Lower lobe of right lung (tissue), 2 donors: Measurements from ENCODE around the gene RMI2. TPM values are rescaled to one million over a fixed set of nuclear protein-coding genes. Genes with fewer than 3 reads are reported as not detected.

Experiments
- ATAC-seq, 2 donors: fragments of 200-7000 bp; cut with Tn5 transposase; one replicate each; pipeline ENCODE4 v1.9.1; 2020 to 2022; ENCODE audit warnings: mild to moderate bottlenecking in 2 of 2, moderate library complexity in 2 of 2
- DNase-seq: peaks from one replicate; pipeline ENCODE4 v3.0.0-alpha.2; 2020
- H3K27ac ChIP-seq: fragments of 200-600 bp; one replicate; pipeline ENCODE4 v1.8.0; 2022
- H3K27me3 ChIP-seq: fragments of 200-600 bp; one replicate; pipeline ENCODE4 v1.8.0; 2022; ENCODE audit warnings: low read depth
- H3K36me3 ChIP-seq: fragments of 200-600 bp; one replicate; pipeline ENCODE4 v1.8.0; 2022; ENCODE audit warnings: mild to moderate bottlenecking
- H3K4me1 ChIP-seq: fragments of 200-600 bp; one replicate; pipeline ENCODE4 v1.8.0; 2022
- H3K4me3 ChIP-seq: fragments of 200-600 bp; one replicate; pipeline ENCODE4 v1.8.0; 2022; ENCODE audit warnings: mild to moderate bottlenecking
- H3K9me3 ChIP-seq: fragments of 200-600 bp; one replicate; pipeline ENCODE4 v1.8.0; 2022
- intact Hi-C: fragments of 100-400 bp; cut with DNase I; formaldehyde crosslinking; loops from one replicate; pipeline ENCODE4 v1.11.0; 2022
- total RNA-seq: library from RNA; stranded (reverse); fragmentation: NEBNext Ultra II Directional; extraction: Animal tissue kit (Norgen Biotek cat#: 25700); gene quantifications from one replicate; pipeline ENCODE4 v1.2.1, GENCODE V29; 2021
- TF ChIP-seq, protein P1 (sequence below): fragments of 200-600 bp; IDR thresholded peaks from one replicate; pipeline ENCODE4 v1.8.0; 2022; ENCODE audit warnings: antibody characterized with exemption, mild to moderate bottlenecking
- donor health status: DM: no; HTN: yes; CAD: no; lungs with severe emphysema.

RMI2 gene
- total RNA-seq, 1 donor from 2014 or later = 1.7 TPM

DNA sequence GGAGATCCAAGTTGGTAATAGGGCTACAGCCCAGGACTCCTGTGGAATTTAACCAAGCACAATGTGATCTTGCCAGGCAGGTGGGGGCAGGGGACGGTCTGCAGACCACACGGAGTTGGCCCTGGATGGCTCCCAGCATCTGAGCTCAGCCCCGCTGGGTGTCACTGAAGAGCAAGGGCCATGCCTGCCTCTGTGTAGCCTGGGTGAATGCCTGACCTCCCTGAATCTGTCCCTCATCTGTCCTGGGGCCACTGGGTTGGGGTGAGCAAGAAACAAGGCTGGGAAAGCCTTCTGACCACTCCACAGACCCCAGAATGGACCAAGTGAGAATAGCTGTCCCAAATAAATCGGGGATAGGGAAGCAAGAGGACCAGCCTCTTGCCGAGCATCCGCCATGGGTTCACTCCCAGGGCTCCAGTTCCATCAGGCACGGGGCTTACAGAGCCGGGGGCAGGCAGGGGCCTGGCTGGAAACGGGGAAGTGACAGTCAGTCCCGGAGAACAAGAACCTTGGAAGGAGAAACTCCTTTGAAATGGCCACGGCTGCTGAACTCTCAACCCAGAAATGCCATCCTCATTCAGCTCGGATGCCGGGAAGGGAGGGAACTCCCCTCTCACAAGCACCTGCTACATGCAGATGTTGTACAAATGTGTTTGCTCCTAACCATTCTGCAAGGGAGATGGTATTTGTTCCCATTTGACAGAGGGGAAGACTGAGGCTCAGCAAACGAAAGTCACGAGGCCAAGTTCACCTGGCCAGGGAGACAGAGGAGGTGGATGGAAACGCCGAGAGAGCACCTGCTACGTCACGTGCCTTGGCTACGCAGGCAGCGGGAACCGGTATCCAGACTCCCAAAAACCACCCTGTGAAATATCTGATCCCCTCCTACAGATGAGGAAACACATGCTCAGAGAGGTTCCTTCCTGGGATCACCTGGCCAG is 50.0 kb downstream of the RMI2 start:
- intact Hi-C loops = no loop called here
- TF ChIP-seq, protein P1, sequence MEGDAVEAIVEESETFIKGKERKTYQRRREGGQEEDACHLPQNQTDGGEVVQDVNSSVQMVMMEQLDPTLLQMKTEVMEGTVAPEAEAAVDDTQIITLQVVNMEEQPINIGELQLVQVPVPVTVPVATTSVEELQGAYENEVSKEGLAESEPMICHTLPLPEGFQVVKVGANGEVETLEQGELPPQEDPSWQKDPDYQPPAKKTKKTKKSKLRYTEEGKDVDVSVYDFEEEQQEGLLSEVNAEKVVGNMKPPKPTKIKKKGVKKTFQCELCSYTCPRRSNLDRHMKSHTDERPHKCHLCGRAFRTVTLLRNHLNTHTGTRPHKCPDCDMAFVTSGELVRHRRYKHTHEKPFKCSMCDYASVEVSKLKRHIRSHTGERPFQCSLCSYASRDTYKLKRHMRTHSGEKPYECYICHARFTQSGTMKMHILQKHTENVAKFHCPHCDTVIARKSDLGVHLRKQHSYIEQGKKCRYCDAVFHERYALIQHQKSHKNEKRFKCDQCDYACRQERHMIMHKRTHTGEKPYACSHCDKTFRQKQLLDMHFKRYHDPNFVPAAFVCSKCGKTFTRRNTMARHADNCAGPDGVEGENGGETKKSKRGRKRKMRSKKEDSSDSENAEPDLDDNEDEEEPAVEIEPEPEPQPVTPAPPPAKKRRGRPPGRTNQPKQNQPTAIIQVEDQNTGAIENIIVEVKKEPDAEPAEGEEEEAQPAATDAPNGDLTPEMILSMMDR = no peak
- DNase-seq (peak; percentile 21), ATAC-seq (no peak)
- H3K9me3 ChIP-seq = no peaks in the 10 kb centered on the region
- H3K27ac ChIP-seq = no peak overlapping the region
- H3K27me3 ChIP-seq = no peaks in the 10 kb centered on the region
- no peak overlapping the region for H3K4me3 ChIP-seq
- H3K4me1 ChIP-seq = no peaks in the 10 kb centered on the region
- H3K36me3 ChIP-seq = no peaks in the 10 kb centered on the region

DNA sequence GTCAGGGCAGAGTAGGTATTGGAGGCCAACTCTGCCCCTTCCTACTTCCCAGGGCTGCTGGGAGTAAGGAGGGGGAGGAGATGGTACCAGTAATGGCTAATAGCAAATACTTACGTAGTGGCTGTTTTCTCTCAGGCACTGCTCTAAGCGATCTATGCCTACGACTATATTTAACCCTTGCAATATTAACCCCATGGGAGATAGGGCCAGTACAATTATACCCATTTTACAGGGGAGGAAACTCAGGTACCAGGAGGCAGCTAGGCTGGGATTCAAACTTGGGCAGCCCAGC is 50.6 kb downstream of the RMI2 start:
- intact Hi-C loops = no loop called here
- TF ChIP-seq, protein P1 = no peak
- no peaks in the 10 kb centered on the region for H3K9me3 ChIP-seq
- DNase-seq (peak; percentile 38), ATAC-seq (no peak)
- no peaks in the 10 kb centered on the region for H3K36me3 ChIP-seq
- H3K4me3 ChIP-seq = no peak overlapping the region
- no peaks in the 10 kb centered on the region for H3K27me3 ChIP-seq
- H3K27ac ChIP-seq = no peak overlapping the region
- H3K4me1 ChIP-seq = no peaks in the 10 kb centered on the region

DNA sequence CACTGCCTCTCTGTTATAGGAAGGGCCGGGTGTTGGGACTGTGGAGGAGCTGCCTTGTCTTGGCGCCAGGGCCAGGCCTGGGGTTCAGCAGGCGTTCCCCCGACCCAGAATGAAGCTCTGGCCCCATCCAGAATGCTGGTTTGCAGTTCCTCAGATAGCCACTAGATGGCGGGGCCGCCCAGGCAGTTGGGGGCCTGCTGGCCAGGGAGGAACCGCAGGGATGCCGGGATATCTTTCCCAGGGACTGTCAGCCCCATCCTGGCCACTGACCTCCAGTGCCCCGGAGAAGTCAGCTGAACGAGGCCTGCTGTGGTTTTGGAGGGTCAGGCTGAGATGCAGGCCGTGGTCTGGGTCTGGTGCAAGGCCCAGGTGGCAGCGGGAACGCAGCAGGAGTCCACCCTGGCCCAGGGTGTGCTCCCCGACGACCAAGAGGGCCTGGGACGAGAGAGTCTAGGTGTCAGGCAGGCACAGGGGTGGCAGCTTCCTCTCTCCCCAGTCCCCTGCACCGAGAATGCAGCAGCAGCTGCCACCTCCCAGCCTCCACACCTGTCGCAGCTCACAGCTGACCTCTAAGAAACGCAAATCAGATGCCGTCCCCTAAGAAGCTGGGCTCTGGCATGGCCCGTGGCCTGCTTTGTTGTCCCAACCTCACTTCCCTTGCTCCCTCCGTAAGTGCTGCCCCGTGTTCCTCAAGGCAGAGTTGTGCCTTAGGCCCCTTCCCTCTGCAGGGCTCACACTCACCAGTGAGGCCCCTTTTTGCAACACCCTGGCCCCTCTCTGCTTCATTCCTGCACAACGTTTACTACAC is 51.2 kb downstream of the RMI2 start:
- H3K4me3 ChIP-seq = no peak overlapping the region
- no peak overlapping the region for H3K27ac ChIP-seq
- H3K27me3 ChIP-seq = no peaks in the 10 kb centered on the region
- TF ChIP-seq, protein P1 = peak; percentile 100
- H3K36me3 ChIP-seq = no peaks in the 10 kb centered on the region
- no peaks in the 10 kb centered on the region for H3K4me1 ChIP-seq
- DNase-seq (peak; percentile 74), ATAC-seq (peak; percentile 73 to 75)
- intact Hi-C loops = no loop called here
- no peaks in the 10 kb centered on the region for H3K9me3 ChIP-seq

DNA sequence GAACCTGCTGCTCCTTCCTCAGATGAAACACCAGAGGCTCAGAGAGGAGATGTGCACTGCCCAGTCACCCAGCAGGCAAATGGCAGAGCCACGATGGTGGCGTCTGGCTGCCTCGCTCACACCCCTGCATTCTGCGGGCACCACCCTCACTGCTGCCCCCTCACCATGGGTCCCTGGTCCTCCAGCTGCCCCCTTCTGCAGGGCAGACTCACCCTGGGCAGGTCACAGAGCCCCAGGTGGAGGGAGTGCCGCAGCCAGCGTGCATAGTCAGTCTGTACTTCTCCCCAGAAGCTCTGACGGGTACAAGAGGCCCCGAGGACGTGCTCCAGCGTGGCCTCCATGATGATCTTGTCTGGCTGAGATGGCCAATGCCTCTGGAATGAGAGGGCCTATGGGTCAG is 52.9 kb downstream of the RMI2 start:
- Histone ChIP-seq H3K36me3 (no peaks in the 10 kb centered on the region), H3K4me3 (no peak overlapping the region), H3K4me1 (no peaks in the 10 kb centered on the region), H3K9me3 (no peaks in the 10 kb centered on the region), H3K27me3 (no peaks in the 10 kb centered on the region), H3K27ac (no peak overlapping the region)
- intact Hi-C loops = no loop called here
- TF ChIP-seq, protein P1 = no peak
- ATAC-seq (no peak), DNase-seq (no peak)

DNA sequence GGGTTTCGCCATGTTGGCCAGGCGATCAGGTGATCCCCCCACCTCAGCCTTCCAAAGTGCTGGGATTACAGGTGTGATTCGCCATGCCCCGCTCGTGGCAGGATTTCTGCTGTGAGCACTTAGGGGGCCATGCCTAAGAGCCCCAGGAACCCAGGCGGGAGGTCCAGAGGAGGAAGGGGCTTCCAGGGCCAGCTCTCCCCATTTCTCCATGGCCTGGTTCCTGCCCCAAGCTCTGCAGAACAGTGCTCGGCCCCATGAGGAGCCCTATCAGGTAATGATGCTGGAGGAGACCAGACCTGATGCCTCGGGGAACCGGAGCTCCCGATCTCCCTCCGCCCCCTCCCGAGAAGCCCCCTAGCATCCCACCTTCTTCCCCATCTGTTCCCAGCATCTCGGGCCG is 53.6 kb downstream of the RMI2 start:
- no peaks in the 10 kb centered on the region for H3K4me1 ChIP-seq
- ATAC-seq (no peak), DNase-seq (no peak)
- no peaks in the 10 kb centered on the region for H3K9me3 ChIP-seq
- intact Hi-C loops = no loop called here
- no peaks in the 10 kb centered on the region for H3K36me3 ChIP-seq
- H3K4me3 ChIP-seq = no peak overlapping the region
- H3K27ac ChIP-seq = no peak overlapping the region
- TF ChIP-seq, protein P1 = no peak
- H3K27me3 ChIP-seq = no peaks in the 10 kb centered on the region
